Activated T-helper 2 cell treated with anti-CD3 and anti-CD28 coated beads, Interferon-gamma antibody, Interleukin-2, Interleukin-4, amounts not matched to agents 10 μg/mL and 5 μg/mL and 100 μg/mL, durations not matched to agents 14 hours and 24 hours and 36 hours (primary cell): ENCODE data around the gene IFNAR1. TPM values are rescaled to one million over a fixed set of nuclear protein-coding genes. Genes with fewer than 3 reads are reported as not detected.
"Not testable (repeated sequence)": the region's sequence is repeated elsewhere in the genome, so short reads cannot be mapped to it uniquely, and the experiment has no call there.

Source experiments
- DNase-seq: peaks from one replicate; pipeline ENCODE4 v3.0.0; 2021; ENCODE audit warnings: low spot score
- H3K27ac Mint-ChIP-seq: one replicate; pipeline ENCODE4 v1.8.0; 2021; ENCODE audit warnings: mixed read lengths
- H3K27me3 Mint-ChIP-seq: one replicate; pipeline ENCODE4 v1.8.0; 2021; ENCODE audit warnings: low read depth, mixed read lengths
- H3K36me3 Mint-ChIP-seq: one replicate; pipeline ENCODE4 v1.8.0; 2021; ENCODE audit warnings: low read depth, mixed read lengths
- H3K4me1 Mint-ChIP-seq: one replicate; pipeline ENCODE4 v1.8.0; 2021; ENCODE audit warnings: low read depth, mixed read lengths
- H3K4me3 Mint-ChIP-seq: one replicate; pipeline ENCODE4 v1.8.0; 2021; ENCODE audit warnings: low read depth, mild to moderate bottlenecking, moderate library complexity, mixed read lengths
- H3K9me3 Mint-ChIP-seq: one replicate; pipeline ENCODE4 v1.8.0; 2021; ENCODE audit warnings: mixed read lengths
- intact Hi-C: fragments of 100-400 bp; cut with micrococcal nuclease; formaldehyde crosslinking; loops from one replicate; pipeline ENCODE4 v1.15.1; 2023
- total RNA-seq: library from RNA; stranded (reverse); gene quantifications from 2 replicates; pipeline ENCODE4 v1.2.3, GENCODE V29; 2022

Gene IFNAR1
- total RNA-seq, 1 donor from 2014 or later = 26.8 TPM

DNA sequence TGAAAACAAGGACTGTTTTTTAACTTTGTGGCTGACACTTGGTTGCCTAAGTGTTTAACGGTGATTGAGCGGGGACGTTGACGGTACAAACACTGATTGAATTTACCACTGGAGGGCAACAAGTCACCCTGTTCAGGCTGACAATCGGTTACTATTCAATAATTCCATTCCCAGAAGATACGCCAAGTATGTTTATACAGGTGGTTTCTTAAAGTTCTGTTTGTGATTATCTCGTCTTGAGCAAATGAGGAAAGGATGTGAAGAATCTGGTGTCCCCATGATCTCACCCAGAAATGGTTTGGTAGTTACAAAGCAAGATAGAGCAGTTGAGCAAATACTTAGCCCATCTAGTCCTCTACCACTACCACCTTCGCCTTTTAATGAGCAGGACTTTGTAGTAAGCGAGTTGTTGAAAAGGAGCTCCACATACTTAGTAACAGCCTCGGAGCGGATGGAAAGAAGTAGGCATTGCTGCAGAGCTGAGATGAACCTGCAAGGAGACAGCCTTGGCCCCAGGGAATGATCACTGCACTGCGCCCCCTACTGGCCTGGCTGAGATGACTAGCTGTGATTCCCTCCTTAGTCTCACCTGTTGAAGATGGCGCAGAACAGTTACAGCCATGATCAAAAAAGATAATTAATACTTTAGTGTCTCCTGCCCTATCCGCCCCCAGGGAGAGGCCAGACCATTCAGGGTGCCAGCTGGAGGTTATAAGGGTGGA lies 36.3 kb downstream of the IFNAR1 start:
- peaks cover 18% of the 10 kb centered on the region for H3K4me1 Mint-ChIP-seq
- intact Hi-C loops = loop anchor here (1.0 to 2.0 kb wide), 5 partner anchors 19 to 161 kb away; no protein-coding TSS in a partner anchor
- DNase-seq = peak; percentile 73
- peak overlapping the region; percentile 66 for H3K27ac Mint-ChIP-seq
- peak overlapping the region; percentile 67 for H3K4me3 Mint-ChIP-seq
- peaks cover 18% of the 10 kb centered on the region for H3K36me3 Mint-ChIP-seq
- H3K9me3 Mint-ChIP-seq = peaks cover 6% of the 10 kb centered on the region
- H3K27me3 Mint-ChIP-seq = no peaks in the 10 kb centered on the region

DNA sequence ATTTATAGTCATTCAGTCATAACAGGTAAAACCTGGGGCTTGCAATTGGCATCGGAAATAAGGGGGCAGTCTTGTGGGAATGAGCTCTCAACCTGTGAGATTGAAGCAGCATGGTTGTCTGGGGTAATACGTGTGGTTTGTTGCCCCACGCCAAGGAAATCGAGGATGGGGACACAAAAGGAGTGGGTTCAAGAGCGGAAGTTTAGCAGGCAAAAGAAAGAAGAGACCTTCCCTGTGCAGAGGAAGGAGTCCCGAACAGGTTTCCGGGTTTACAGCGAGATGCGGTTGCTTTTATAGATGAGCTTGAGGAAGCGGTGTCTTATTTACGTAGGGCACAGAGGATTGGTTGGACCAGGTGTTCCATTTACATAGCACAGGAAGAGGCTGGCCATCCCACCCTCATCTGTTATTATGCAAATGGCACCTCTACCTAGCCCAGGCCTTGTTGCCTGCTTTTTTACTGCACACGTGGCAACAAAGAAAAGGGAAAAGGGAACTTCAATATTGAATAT lies 37.3 kb downstream of the IFNAR1 start:
- DNase-seq = peak; percentile 66
- Mint-ChIP-seq H3K4me1 (peaks cover 18% of the 10 kb centered on the region), H3K27ac (peak overlapping the region; percentile 70), H3K9me3 (peaks cover 17% of the 10 kb centered on the region), H3K4me3 (peak overlapping the region; percentile 67), H3K36me3 (peaks cover 16% of the 10 kb centered on the region), H3K27me3 (no peaks in the 10 kb centered on the region)
- intact Hi-C loops = no loop called here

DNA sequence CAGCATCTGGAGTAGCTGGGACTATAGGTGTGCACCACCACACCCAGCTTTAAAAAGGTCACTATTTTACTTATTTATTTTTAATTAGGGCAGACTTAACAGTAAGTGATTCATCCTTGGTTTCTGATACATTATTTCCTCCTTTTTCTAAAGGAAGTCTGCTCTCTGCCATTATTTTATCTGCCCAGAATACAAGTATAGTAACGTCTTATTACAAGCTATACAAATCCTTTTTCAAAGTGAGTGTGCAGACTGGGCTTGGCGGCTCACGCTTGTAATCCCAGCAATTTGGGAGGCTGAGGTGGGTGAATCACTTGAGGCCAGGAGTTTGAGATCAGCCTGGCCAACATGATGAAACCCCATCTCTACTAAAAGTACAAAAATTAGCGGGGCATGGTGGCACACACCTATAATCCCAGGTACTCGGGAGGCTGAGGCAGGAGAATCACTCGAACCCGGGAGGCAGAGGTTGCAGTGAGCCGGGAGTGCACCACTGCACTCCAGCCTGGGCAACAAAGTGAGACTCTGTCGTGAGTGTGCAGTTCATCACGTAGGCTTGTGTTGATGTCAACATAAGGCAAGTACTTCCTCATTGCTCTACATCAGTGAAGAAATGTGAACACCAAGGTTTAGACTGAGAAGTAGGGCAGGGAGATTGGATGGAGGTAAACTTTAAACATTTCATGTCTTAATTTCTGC lies 39.3 kb downstream of the IFNAR1 start:
- H3K27me3 Mint-ChIP-seq, H3K27ac Mint-ChIP-seq, H3K4me3 Mint-ChIP-seq, DNase-seq, intact Hi-C loops: not testable (repeated sequence)
- H3K9me3 Mint-ChIP-seq = peaks cover 32% of the 10 kb centered on the region
- peaks cover 18% of the 10 kb centered on the region for H3K4me1 Mint-ChIP-seq
- H3K36me3 Mint-ChIP-seq = peaks cover 24% of the 10 kb centered on the region

DNA sequence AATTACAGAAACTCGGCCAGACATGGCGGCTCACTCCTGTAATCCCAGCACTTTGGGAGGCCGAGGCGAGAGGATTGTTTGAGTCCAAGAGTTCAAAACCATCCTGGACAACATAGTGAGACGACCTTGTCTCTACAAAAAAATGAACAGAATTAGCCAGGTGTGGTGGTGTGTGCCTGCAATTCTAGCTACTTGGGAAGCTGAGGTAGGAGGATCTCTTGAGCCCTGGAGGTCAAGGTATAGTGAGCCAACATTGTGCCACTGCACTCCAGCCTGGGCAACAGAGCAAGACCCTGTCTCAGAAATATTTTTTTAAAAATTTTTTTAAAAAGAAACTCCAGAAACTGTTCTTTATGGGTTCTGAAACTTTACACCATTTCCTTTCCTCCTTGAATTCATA lies 40.1 kb downstream of the IFNAR1 start:
- intact Hi-C loops = no loop called here
- H3K4me3 Mint-ChIP-seq = no peak overlapping the region
- peaks cover 18% of the 10 kb centered on the region for H3K4me1 Mint-ChIP-seq
- H3K27ac Mint-ChIP-seq = no peak overlapping the region
- H3K9me3 Mint-ChIP-seq = peaks cover 36% of the 10 kb centered on the region
- peaks cover 24% of the 10 kb centered on the region for H3K36me3 Mint-ChIP-seq
- DNase-seq = no peak
- no peaks in the 10 kb centered on the region for H3K27me3 Mint-ChIP-seq

DNA sequence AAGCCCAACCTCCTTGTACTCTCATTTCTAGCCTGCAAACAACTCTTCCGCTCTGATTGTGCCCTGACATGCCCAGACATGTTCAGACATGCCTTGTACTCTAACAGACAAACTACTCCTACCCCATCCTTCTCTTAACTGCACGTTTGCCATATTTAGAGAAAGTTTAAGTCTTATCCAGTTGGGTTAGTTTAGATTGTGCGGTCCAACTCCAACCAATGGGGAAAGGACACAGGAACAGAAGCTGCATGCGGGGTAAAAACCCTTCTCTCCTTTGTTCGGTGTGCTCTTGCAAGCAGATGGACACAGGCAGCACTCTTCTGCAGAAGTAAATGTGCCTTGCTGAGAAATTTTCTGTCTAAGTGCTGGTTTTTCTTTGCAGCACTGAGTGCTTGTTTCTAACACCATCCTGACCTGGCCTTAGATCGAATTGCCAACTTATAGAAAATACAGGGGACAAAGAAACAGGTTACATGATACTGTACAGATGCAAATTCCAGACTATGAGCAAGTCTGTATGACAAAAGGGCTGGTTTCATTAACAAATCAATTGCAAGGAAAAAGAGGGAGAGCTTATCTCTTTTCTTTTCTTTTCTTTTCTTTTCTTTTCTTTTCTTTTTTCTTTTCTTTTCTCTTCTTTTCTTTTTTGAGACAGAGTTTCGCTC lies 42.7 kb downstream of the IFNAR1 start:
- no peak for DNase-seq
- Mint-ChIP-seq H3K4me3 (no peak overlapping the region), H3K4me1 (peaks cover 4% of the 10 kb centered on the region), H3K27me3 (no peaks in the 10 kb centered on the region), H3K36me3 (peaks cover 24% of the 10 kb centered on the region), H3K27ac (peak overlapping the region; percentile 63), H3K9me3 (peaks cover 37% of the 10 kb centered on the region)
- intact Hi-C loops = no loop called here

DNA sequence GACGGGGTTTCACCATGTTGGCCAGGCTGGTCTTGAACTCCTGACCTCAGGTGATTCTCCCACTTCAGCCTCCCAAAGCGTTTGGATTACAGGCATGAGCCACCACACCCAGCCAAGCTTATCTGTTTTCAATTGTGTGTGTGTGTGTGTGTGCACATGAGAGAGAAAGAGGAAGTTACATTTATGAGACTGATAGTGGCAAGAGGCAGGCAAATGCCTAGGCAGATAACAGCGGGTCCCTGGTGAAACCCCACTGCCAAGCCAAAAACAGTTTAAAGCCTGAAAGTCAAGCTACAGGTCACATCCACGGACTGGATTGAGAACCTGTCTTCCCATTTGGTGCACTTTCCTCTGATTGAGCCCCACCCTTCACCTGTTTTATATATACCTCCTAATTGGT lies 43.4 kb downstream of the IFNAR1 start:
- no peak overlapping the region for H3K4me3 Mint-ChIP-seq
- intact Hi-C loops = no loop called here
- DNase-seq = no peak
- no peak overlapping the region for H3K27ac Mint-ChIP-seq
- H3K9me3 Mint-ChIP-seq = peaks cover 34% of the 10 kb centered on the region
- peaks cover 20% of the 10 kb centered on the region for H3K36me3 Mint-ChIP-seq
- H3K27me3 Mint-ChIP-seq = no peaks in the 10 kb centered on the region
- H3K4me1 Mint-ChIP-seq = no peaks in the 10 kb centered on the region

GRCh38 chr21:33368576-33368975 lies 43.8 kb downstream of the IFNAR1 start:
- Mint-ChIP-seq H3K4me3 (no peak overlapping the region), H3K9me3 (peaks cover 34% of the 10 kb centered on the region), H3K27me3 (no peaks in the 10 kb centered on the region), H3K36me3 (peaks cover 20% of the 10 kb centered on the region), H3K27ac (no peak overlapping the region), H3K4me1 (no peaks in the 10 kb centered on the region)
- intact Hi-C loops = no loop called here
- no peak for DNase-seq

- H3K9me3 Mint-ChIP-seq = peaks cover 34% of the 10 kb centered on the region
- peaks cover 20% of the 10 kb centered on the region for H3K36me3 Mint-ChIP-seq
- no peak overlapping the region for H3K4me3 Mint-ChIP-seq
- H3K27me3 Mint-ChIP-seq = no peaks in the 10 kb centered on the region
- intact Hi-C loops = no loop called here
- DNase-seq = no peak
- H3K4me1 Mint-ChIP-seq = no peaks in the 10 kb centered on the region
- H3K27ac Mint-ChIP-seq = no peak overlapping the region
These were observed 44.8 kb downstream of the IFNAR1 start for GRCh38 chr21:33369586-33369985.

- Mint-ChIP-seq H3K36me3 (peaks cover 20% of the 10 kb centered on the region), H3K4me3 (no peak overlapping the region), H3K4me1 (peaks cover 4% of the 10 kb centered on the region), H3K9me3 (peaks cover 34% of the 10 kb centered on the region), H3K27ac (no peak overlapping the region), H3K27me3 (peaks cover 2% of the 10 kb centered on the region)
- no peak for DNase-seq
- intact Hi-C loops = loop anchor here (5.0 kb wide), 1 partner anchor 238 kb away; no protein-coding TSS in a partner anchor
These were observed 45.5 kb downstream of the IFNAR1 start for GRCh38 chr21:33370305-33370704.

GRCh38 chr21:33371366-33371765 lies 46.6 kb downstream of the IFNAR1 start:
- Mint-ChIP-seq H3K27ac (no peak overlapping the region), H3K36me3 (peaks cover 15% of the 10 kb centered on the region), H3K9me3 (peaks cover 27% of the 10 kb centered on the region), H3K27me3 (peaks cover 5% of the 10 kb centered on the region), H3K4me3 (no peak overlapping the region), H3K4me1 (peaks cover 6% of the 10 kb centered on the region)
- no peak for DNase-seq
- intact Hi-C loops = loop anchor here (5.0 kb wide), 1 partner anchor 239 kb away; no protein-coding TSS in a partner anchor

- no peak for DNase-seq
- Mint-ChIP-seq H3K36me3 (peaks cover 5% of the 10 kb centered on the region), H3K4me1 (peaks cover 6% of the 10 kb centered on the region), H3K4me3 (no peak overlapping the region), H3K27me3 (peaks cover 10% of the 10 kb centered on the region), H3K27ac (no peak overlapping the region), H3K9me3 (peaks cover 15% of the 10 kb centered on the region)
- intact Hi-C loops = loop anchor here (5.0 kb wide), 1 partner anchor 240 kb away; no protein-coding TSS in a partner anchor
These were observed 47.8 kb downstream of the IFNAR1 start for GRCh38 chr21:33372582-33372981.

GRCh38 chr21:33373451-33373850 lies 48.7 kb downstream of the IFNAR1 start:
- Mint-ChIP-seq H3K36me3 (peaks cover 2% of the 10 kb centered on the region), H3K27me3 (peaks cover 10% of the 10 kb centered on the region)

More at GRCh38 chr21:33373451-33373850, 48.7 kb downstream of the IFNAR1 start:
- Mint-ChIP-seq H3K4me1 (peaks cover 6% of the 10 kb centered on the region), H3K4me3 (no peak overlapping the region), H3K9me3 (peaks cover 6% of the 10 kb centered on the region), H3K27ac (no peak overlapping the region)
- intact Hi-C loops = loop anchor here (5.0 kb wide), 1 partner anchor 241 kb away; no protein-coding TSS in a partner anchor
- no peak for DNase-seq
